KOPT-K1 (cell line): ENCODE results near the gene CCDC78.

Experiments
- H3K27ac ChIP-seq: fragments of 200-600 bp; sonication (generic); 2 replicates; pipeline ENCODE4 v1.5.1; 2016; ENCODE audit warnings: antibody characterized with exemption, mild to moderate bottlenecking, low read depth, low read length; ENCODE audit not compliant: poor library complexity, severe bottlenecking
- H3K36me3 ChIP-seq: fragments of 200-600 bp; sonication (generic); 2 replicates; pipeline ENCODE4 v1.5.1; 2017; ENCODE audit warnings: antibody characterized with exemption, mild to moderate bottlenecking, low read length, moderate library complexity; ENCODE audit not compliant: insufficient read depth
- H3K9me3 ChIP-seq: fragments of 200-600 bp; sonication (generic); 2 replicates; pipeline ENCODE4 v1.5.1; 2017; ENCODE audit warnings: antibody characterized with exemption, low read length, mild to moderate bottlenecking; ENCODE audit not compliant: insufficient read depth, poor library complexity, severe bottlenecking

CCDC78 gene

DNA sequence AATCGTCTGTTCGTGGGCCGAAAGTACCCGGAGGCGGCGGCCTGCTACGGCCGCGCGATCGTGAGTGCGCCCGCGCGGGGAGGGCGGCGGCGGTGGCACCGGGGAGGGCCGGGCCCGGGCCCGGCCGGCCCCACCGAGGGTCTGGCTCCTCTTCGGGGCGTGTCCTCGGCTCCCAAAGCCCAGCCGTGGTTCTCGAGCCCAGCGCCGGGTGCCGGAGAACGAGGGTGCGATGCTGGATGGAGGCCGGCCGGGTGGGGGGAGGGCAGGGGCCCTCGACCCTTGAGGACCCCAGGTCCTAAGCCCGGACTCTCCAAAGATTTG is 45.7 kb downstream of the CCDC78 start:
- Histone ChIP-seq H3K36me3 (peaks cover 35% of the 10 kb centered on the region), H3K27ac (peak overlapping the region; percentile 72)

DNA sequence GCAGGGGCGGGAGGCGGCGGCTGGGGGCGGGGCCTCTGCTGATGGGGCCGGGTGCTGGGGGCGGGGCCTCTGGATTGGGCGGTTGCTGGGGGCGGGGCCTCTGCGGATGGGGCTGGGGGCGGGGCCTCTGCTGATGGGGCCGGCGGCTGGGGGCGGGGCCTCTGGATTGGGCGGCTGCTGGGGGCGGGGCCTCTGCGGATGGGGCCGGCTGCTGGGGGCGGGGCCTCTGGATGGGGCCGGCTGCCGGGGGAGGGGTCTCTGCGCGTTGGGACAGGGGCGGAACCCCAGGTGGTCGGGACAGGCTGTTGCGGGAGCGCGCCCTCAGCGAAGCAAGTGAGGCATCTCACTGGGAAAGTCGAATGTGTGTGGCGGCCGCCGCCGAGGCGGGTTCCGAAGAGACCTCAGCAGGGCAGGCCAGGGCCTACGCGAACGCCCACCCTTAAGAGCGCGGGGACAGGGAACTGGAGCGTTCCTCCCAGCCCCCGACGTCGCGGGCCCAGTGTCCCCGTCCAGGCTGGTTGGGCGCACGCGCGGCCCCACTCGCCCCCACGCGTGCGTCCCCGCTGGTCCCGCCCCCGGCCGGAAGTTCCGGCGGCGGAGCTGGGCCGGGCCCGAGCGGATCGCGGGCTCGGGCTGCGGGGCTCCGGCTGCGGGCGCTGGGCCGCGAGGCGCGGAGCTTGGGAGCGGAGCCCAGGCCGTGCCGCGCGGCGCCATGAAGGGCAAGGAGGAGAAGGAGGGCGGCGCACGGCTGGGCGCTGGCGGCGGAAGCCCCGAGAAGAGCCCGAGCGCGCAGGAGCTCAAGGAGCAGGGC is 46.2 kb downstream of the CCDC78 start, which contains the start of gene STUB1:
Gene STUB1, plus strand, starts transcription at position 597 of the 811 bp plus-strand sequence. Its CDS starts 116 bp downstream, at position 713.
- Histone ChIP-seq H3K36me3 (peaks cover 30% of the 10 kb centered on the region), H3K9me3 (no peaks in the 10 kb centered on the region), H3K27ac (peak within 1 kb of the TSS; percentile 72)

More for the DNA sequence above, 45.7 kb downstream of the CCDC78 start:
- H3K9me3 ChIP-seq: no peaks in the 10 kb centered on the region

GRCh38 chr16:678858-679813 is 47.1 kb downstream of the CCDC78 start:
- Histone ChIP-seq H3K27ac (no peak overlapping the region), H3K36me3 (peaks cover 39% of the 10 kb centered on the region), H3K9me3 (no peaks in the 10 kb centered on the region)

DNA sequence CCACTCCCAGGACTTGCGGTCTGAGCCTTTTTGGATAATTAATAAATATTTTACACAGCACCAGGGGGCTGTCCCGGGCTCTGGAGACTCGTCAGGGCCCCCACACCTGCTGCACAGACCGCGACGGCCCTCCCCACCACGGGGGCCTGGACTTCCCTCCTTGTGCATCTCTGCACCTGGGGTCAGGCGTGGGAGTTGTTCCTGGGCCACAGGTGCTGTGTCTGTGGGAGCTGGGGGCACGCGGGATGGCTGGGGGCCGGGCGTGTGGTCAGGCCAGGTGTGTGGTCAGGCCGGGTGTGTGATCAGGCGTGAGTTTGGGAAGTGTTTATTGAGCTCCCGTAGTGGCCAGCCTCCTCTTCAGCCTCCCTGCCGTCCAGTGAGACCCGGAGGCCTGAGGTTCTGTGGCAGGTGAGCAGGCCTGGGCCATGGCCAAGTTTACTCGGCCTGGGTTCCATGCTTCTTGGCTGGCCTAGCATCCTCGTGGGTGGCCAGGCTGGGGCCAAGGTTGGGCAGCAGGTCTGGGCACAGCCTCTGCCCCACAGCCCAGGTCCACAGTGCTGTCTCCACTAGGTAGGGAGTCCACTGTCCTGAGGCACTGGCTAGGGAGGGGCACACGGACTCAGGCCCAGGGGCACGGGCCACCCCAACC is 47.9 kb downstream of the CCDC78 start:
- H3K9me3 ChIP-seq: no peaks in the 10 kb centered on the region
- peaks cover 46% of the 10 kb centered on the region for H3K36me3 ChIP-seq
- no peak overlapping the region for H3K27ac ChIP-seq

GRCh38 chr16:677316-678190 is 48.7 kb downstream of the CCDC78 start:
- H3K36me3 ChIP-seq: peaks cover 46% of the 10 kb centered on the region
- H3K27ac ChIP-seq: no peak overlapping the region
- H3K9me3 ChIP-seq: no peaks in the 10 kb centered on the region

DNA sequence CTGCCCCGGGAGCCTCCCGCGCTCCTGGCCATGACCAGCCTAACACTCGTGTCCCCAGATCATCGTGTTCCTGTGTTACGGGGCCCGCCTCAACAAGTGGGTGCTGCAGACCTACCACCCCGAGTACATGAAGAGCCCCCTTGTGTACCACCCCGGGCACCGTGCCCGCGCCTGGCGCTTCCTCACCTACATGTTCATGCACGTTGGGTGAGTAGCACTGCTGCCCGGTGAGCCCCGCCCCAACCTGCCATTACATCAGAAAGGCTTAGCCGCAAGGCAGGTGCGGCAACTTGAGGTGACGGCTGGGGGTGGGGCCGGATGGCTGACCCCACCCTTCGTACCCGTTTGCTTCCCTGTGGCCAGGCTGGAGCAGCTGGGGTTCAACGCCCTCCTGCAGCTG is 49.3 kb downstream of the CCDC78 start:
- H3K36me3 ChIP-seq: peaks cover 46% of the 10 kb centered on the region
- no peak overlapping the region for H3K27ac ChIP-seq
- H3K9me3 ChIP-seq: no peaks in the 10 kb centered on the region

DNA sequence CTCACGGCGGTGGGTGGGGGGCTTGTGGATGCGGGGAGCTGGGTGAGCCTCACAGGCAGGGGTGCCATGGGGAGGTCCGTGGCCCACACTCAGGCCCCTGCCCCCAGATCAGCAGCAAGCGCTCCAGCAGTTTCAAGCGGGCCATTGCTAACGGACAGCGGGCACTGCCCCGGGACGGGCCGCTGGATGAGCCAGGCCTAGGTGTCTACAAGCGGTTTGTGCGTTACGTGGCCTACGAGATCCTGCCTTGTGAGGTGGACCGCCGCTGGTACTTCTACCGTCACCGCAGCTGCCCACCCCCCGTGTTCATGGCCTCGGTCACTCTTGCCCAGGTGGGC is 49.7 kb downstream of the CCDC78 start:
- Histone ChIP-seq H3K27ac (no peak overlapping the region), H3K9me3 (no peaks in the 10 kb centered on the region), H3K36me3 (peaks cover 46% of the 10 kb centered on the region)

DNA sequence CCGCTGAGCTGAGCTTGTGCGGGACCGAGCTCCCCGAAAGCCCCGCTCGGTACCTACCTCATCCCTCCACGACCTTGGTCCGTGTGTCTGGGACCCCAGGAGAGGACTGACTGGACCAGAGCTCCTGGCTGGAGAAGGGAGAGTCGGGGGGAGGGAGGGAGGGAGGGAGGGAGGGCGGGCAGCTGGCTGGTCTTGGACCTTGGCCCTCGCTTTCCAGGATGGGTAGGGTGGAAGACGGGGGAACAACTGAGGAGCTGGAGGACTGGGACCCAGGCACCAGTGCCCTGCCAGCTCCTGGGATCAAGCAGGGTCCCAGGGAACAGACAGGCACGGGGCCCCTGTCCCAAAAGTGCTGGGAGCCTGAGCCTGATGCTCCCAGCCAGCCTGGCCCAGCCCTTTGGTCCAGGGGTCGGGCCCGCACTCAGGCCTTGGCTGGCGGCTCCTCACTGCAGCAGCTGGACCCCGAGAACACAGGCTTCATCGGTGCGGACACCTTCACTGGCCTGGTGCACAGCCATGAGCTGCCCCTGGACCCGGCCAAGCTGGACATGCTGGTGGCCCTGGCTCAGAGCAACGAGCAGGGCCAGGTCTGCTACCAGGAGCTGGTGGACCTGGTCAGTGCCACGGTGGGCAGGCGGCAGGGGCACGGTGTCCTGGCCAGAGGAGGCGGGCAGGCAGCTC is 50.2 kb downstream of the CCDC78 start:
- Histone ChIP-seq H3K36me3 (peaks cover 48% of the 10 kb centered on the region), H3K27ac (no peak overlapping the region), H3K9me3 (no peaks in the 10 kb centered on the region)

DNA sequence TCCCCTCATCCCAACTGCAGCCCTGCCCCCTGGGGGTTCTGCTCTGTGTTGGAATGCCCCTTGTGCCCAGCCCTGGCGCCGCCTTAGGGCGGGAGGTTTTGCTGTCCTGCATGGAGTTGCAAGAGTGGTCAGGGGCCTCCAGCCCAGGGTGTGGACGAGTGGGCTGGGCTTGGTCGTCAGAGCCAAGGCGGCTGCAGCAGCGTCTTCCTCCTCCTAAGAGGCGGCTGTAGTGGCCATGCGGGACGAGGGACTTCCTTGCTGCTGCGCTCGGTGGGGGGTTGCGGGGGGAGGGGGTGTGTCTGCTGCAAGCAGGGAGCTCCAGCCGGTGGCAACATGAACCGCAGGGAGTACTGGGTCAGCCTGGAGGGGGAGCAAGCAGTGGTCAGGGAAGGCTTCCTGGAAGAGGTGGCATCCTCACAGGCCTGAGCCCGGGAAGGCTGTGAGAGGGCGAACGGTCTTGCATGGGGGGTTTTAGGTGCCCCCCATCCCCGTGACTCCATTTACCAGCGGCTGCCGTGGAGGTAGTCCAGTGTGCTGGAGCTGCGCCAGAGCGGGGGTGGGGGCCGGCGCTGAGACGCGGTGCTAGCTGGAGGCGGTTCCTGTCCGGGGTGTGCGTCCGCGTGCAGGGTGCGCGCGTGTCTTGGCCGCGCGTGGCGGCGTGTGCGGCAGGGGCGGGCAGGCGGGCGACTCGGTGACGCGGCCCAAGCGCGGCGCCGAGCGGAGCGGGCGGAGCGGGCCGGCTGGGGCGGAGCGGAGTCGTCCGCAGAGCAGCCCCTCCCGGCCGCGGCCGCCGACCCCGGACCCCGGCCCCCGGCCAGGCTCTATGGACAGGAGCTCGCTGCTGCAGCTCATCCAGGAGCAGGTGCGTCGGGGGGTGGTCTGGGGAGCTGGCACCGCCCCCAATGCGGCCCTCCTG is 51.0 kb downstream of the CCDC78 start, which contains the start of gene RHBDL1:
Gene RHBDL1, plus strand, starts transcription at position 704 of the 916 bp plus-strand sequence. Its CDS starts 120 bp downstream, at position 824.
- Histone ChIP-seq H3K36me3 (peaks cover 56% of the 10 kb centered on the region), H3K27ac (no peak within 1 kb of the TSS), H3K9me3 (no peaks in the 10 kb centered on the region)

GRCh38 chr16:674214-674881 is 51.9 kb downstream of the CCDC78 start:
- Histone ChIP-seq H3K27ac (no peak overlapping the region), H3K36me3 (peaks cover 65% of the 10 kb centered on the region), H3K9me3 (no peaks in the 10 kb centered on the region)

DNA sequence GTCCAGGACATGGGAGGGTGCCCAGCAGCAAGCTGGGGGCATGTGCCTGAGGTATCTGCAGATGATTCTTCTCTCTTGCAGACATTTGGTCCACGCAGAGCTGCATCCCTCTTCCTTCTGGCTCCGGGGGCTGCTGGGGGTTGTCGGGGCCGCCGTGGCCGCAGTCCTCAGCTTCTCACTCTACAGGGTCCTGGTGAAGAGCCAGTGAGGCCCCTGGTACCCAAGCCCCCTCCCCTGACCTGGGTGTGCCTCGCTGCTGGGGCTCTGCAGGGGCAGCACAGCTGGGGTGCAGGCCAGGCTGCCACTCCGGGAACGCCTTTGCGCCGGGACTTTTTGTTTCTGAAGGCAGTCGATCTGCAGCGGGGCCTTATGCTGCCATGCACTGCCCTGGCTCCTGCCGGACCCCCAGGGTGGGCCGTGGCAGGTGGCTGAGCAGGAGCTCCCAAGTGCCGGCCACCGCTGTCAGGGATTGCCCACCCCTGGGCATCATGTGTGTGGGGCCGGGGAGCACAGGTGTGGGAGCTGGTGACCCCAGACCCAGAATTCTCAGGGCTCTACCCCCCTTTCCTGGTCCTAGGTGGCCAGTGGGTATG is 52.7 kb downstream of the CCDC78 start:
- Histone ChIP-seq H3K36me3 (peaks cover 68% of the 10 kb centered on the region), H3K9me3 (no peaks in the 10 kb centered on the region), H3K27ac (no peak overlapping the region)

DNA sequence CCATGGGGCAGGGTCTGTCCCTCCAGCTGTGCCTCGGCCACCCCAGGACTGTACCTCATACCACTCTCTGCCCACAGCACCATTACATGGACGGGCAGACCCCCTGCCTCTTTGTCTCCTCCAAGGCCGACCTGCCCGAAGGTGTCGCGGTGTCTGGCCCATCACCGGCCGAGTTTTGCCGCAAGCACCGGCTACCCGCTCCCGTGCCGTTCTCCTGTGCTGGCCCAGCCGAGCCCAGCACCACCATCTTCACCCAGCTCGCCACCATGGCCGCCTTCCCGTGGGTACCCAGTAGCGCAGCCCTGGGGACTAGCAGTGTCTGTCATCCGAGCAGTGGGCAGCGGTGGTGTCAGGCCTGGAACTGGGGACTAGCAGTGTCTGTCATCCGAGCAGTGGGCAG is 53.4 kb downstream of the CCDC78 start:
- no peaks in the 10 kb centered on the region for H3K9me3 ChIP-seq
- H3K27ac ChIP-seq: no peak overlapping the region
- H3K36me3 ChIP-seq: peaks cover 68% of the 10 kb centered on the region
